Loucy (cell line): ENCODE measurements around the gene MAD1L1.

Experiments used
- H2AFZ ChIP-seq: fragments of 200-600 bp; sonication (generic); 2 replicates; pipeline ENCODE4 v1.6.0; 2016; ENCODE audit warnings: antibody characterized with exemption, mild to moderate bottlenecking, low read length, moderate library complexity
- H3F3A ChIP-seq: fragments of 200-600 bp; 2 replicates; pipeline ENCODE4 v1.6.0; 2016; ENCODE audit warnings: antibody characterized with exemption, low read depth, mild to moderate bottlenecking
- H3K27me3 ChIP-seq: fragments of 200-600 bp; sonication (generic); 2 replicates; pipeline ENCODE4 v1.6.1; 2014; ENCODE audit warnings: low read length, mild to moderate bottlenecking; ENCODE audit not compliant: insufficient read depth, poor library complexity, severe bottlenecking
- H3K36me3 ChIP-seq: fragments of 200-600 bp; sonication (generic); 2 replicates; pipeline ENCODE4 v1.6.1; 2016; ENCODE audit warnings: low read length; ENCODE audit not compliant: insufficient read depth
- H3K4me1 ChIP-seq: fragments of 200-600 bp; sonication (generic); 2 replicates; pipeline ENCODE4 v1.5.1; 2014; ENCODE audit warnings: low read length, mild to moderate bottlenecking; ENCODE audit not compliant: insufficient read depth, poor library complexity, severe bottlenecking
- H3K4me2 ChIP-seq: fragments of 200-600 bp; sonication (generic); 2 replicates; pipeline ENCODE4 v1.6.0; 2014; ENCODE audit warnings: antibody characterized with exemption, low read length, low read depth, mild to moderate bottlenecking; ENCODE audit not compliant: poor library complexity, severe bottlenecking
- H3K4me3 ChIP-seq: fragments of 200-600 bp; sonication (generic); 2 replicates; pipeline ENCODE4 v1.5.1; 2014; ENCODE audit warnings: low read length, mild to moderate bottlenecking, mixed read lengths; ENCODE audit not compliant: poor library complexity, severe bottlenecking
- H3K79me2 ChIP-seq: fragments of 200-600 bp; sonication (generic); 2 replicates; pipeline ENCODE4 v1.6.1; 2014; ENCODE audit warnings: low read length; ENCODE audit not compliant: insufficient read depth
- H3K9ac ChIP-seq: fragments of 200-600 bp; sonication (generic); 2 replicates; pipeline ENCODE4 v1.6.0; 2014; ENCODE audit warnings: mild to moderate bottlenecking, low read depth, low read length, moderate library complexity; ENCODE audit not compliant: poor library complexity, severe bottlenecking
- H3K9me2 ChIP-seq: fragments of 200-600 bp; sonication (generic); replicated peaks from 2 replicates; pipeline ENCODE4 v1.6.1; 2016; ENCODE audit warnings: low read depth, low read length, mixed read lengths
- H3K9me3 ChIP-seq: fragments of 200-600 bp; sonication (generic); 2 replicates; pipeline ENCODE4 v1.6.1; 2014; ENCODE audit warnings: mild to moderate bottlenecking, antibody characterized with exemption, low read length, low read depth; ENCODE audit not compliant: insufficient read depth
- H4K20me1 ChIP-seq: fragments of 200-600 bp; sonication (generic); 2 replicates; pipeline ENCODE4 v1.6.0; 2014; ENCODE audit warnings: antibody characterized with exemption, low read length, mild to moderate bottlenecking; ENCODE audit not compliant: insufficient read depth, poor library complexity, severe bottlenecking
- CTCF ChIP-seq: fragments of 200-600 bp; sonication (generic); conservative IDR thresholded peaks from 2 replicates; pipeline ENCODE4 v1.5.1; 2014; ENCODE audit warnings: mild to moderate bottlenecking, antibody characterized with exemption, low read length
- EZH2phosphoT487 ChIP-seq: fragments of 200-600 bp; IDR thresholded peaks from 2 replicates; pipeline ENCODE4 v1.6.1; 2018; ENCODE audit warnings: antibody characterized with exemption, mild to moderate bottlenecking, moderate library complexity, borderline replicate concordance

The MAD1L1 gene

GRCh38 chr7:1925973-1926907 is 306.5 kb downstream of the MAD1L1 start:
- peaks cover 28% of the 10 kb centered on the region for H3F3A ChIP-seq
- H3K4me1 ChIP-seq = peaks cover 51% of the 10 kb centered on the region
- H3K4me3 ChIP-seq = peak overlapping the region; percentile 65
- no peak overlapping the region for H2AFZ ChIP-seq
- H3K36me3 ChIP-seq = peaks cover 28% of the 10 kb centered on the region; the same call in 1 of the 2 replicates
- peaks cover 60% of the 10 kb centered on the region for H4K20me1 ChIP-seq
- peaks cover 66% of the 10 kb centered on the region for H3K79me2 ChIP-seq
- H3K9me3 ChIP-seq = no peaks in the 10 kb centered on the region
- peak overlapping the region; percentile 35 for H3K9ac ChIP-seq
- peak overlapping the region; percentile 89 for H3K4me2 ChIP-seq
- TF ChIP-seq CTCF (no peak), EZH2phosphoT487 (peak; percentile 92)
- no peaks in the 10 kb centered on the region for H3K27me3 ChIP-seq
- no peaks in the 10 kb centered on the region for H3K9me2 ChIP-seq

DNA sequence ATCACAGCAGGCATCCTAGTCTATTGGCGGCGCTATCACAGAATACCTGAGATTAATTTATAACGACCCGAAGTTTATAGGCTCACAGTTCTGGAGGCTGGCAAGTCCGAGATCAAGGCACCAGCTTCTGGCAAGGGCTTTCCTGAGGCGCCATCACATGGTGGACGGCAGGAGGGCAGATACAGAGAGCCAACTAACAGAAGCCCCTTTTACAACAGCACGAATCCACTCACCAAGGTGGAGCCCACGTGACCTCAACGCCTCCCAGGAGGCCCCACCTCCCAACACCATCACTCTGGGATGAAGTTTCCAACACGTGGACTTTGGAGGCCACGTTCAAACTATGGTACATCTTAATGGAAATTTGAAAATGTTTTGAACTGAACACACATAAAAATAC is 307.4 kb downstream of the MAD1L1 start:
- TF ChIP-seq EZH2phosphoT487 (no peak), CTCF (peak; percentile 55)
- H2AFZ ChIP-seq = no peak overlapping the region
- peak overlapping the region; percentile 89 for H3K4me2 ChIP-seq
- peaks cover 28% of the 10 kb centered on the region for H3F3A ChIP-seq
- H4K20me1 ChIP-seq = peaks cover 65% of the 10 kb centered on the region
- peaks cover 66% of the 10 kb centered on the region for H3K79me2 ChIP-seq
- peak overlapping the region; percentile 65 for H3K4me3 ChIP-seq
- peak overlapping the region; percentile 35 for H3K9ac ChIP-seq
- no peaks in the 10 kb centered on the region for H3K9me2 ChIP-seq
- peaks cover 28% of the 10 kb centered on the region; the same call in 1 of the 2 replicates for H3K36me3 ChIP-seq
- peaks cover 58% of the 10 kb centered on the region for H3K4me1 ChIP-seq
- H3K27me3 ChIP-seq = no peaks in the 10 kb centered on the region
- H3K9me3 ChIP-seq = no peaks in the 10 kb centered on the region

DNA sequence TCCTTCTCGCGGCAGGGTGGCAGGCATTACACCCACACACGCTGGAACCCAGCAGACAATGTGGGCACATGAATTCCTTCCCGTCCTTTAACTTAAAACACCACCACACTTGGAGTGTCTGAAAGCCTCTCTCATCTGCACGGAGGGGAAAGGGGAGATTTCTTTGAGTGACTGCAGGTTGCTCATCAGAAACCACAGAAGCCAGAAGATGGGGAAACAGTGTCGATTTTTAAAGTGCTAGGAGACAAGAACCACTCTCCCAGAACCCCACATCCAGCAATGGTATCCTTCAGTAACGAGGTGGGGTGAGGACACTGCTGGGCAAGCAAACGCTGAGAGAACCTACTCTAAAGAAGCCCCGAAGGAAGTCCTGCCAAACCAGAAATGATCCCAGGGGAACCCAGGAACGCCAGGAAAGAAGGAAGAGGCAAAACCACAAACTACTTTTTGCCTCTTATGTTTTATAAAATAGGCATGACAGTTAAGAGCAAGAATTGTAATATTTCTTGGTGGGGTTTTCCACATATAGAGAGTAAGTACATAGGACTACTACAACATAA is 308.4 kb downstream of the MAD1L1 start:
- no peaks in the 10 kb centered on the region for H3K9me3 ChIP-seq
- H3K27me3 ChIP-seq = no peaks in the 10 kb centered on the region
- no peak overlapping the region for H2AFZ ChIP-seq
- peak overlapping the region; percentile 35 for H3K9ac ChIP-seq
- H4K20me1 ChIP-seq = peaks cover 73% of the 10 kb centered on the region
- peaks cover 28% of the 10 kb centered on the region for H3F3A ChIP-seq
- H3K79me2 ChIP-seq = peaks cover 74% of the 10 kb centered on the region
- peaks cover 28% of the 10 kb centered on the region; the same call in 1 of the 2 replicates for H3K36me3 ChIP-seq
- H3K4me3 ChIP-seq = peak overlapping the region; percentile 65
- H3K4me1 ChIP-seq = peaks cover 68% of the 10 kb centered on the region
- TF ChIP-seq EZH2phosphoT487 (no peak), CTCF (no peak)
- H3K9me2 ChIP-seq = no peaks in the 10 kb centered on the region
- peak overlapping the region; percentile 89 for H3K4me2 ChIP-seq
